Measurements from ENCODE around the gene KRT77. TPM values are rescaled to one million over a fixed set of nuclear protein-coding genes. Genes with fewer than 3 reads are reported as not detected.

KRT77 gene
- total and polyA plus RNA-seq, 8 donors = 0.03 TPM; not detected in 7

GRCh38 chr12:52681526-52682380 is 21.6 kb downstream of the KRT77 start:
- TF ChIP-seq POLR2AphosphoS5 (IDR thresholded peaks at IDR 0.05) (no peak), POLR2A (IDR thresholded peaks at IDR 0.05) (no peak), EP300 (IDR thresholded peaks at IDR 0.05) (no peak)
- TF ChIP-seq, protein P1, sequence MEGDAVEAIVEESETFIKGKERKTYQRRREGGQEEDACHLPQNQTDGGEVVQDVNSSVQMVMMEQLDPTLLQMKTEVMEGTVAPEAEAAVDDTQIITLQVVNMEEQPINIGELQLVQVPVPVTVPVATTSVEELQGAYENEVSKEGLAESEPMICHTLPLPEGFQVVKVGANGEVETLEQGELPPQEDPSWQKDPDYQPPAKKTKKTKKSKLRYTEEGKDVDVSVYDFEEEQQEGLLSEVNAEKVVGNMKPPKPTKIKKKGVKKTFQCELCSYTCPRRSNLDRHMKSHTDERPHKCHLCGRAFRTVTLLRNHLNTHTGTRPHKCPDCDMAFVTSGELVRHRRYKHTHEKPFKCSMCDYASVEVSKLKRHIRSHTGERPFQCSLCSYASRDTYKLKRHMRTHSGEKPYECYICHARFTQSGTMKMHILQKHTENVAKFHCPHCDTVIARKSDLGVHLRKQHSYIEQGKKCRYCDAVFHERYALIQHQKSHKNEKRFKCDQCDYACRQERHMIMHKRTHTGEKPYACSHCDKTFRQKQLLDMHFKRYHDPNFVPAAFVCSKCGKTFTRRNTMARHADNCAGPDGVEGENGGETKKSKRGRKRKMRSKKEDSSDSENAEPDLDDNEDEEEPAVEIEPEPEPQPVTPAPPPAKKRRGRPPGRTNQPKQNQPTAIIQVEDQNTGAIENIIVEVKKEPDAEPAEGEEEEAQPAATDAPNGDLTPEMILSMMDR (IDR thresholded peaks at IDR 0.05) = no peak
- Histone ChIP-seq H3K36me3 (no peaks in the 10 kb centered on the region), H3K27ac (no peak overlapping the region), H3K4me1 (no peaks in the 10 kb centered on the region), H3K27me3 (peaks cover 0 to 41% (median 14%) of the 10 kb centered on the region in 3 donors), H3K9me3 (no peaks in the 10 kb centered on the region), H3K4me3 (no peak overlapping the region)
- whole genome bisulfite sequencing, 5 donors = 69 to 81% (median 75%) methylated on average over 12 of the region's 12 CpGs
- intact Hi-C loops (cut with DNase I; ENCODE audit: low total_unique reads) = no loop called here
- no peak for DNase-seq

GRCh38 chr12:52680363-52680762 is 23.0 kb downstream of the KRT77 start, which contains the start of gene KRT1:
Gene KRT1 (minus strand): TSS chr12:52680407. CDS start chr12:52680348, 59 bp downstream.
- Histone ChIP-seq H3K36me3 (no peaks in the 10 kb centered on the region), H3K4me3 (no peak within 1 kb of the TSS), H3K9me3 (no peaks in the 10 kb centered on the region), H3K27me3 (peaks cover 0 to 30% (median under 1%) of the 10 kb centered on the region in 3 donors), H3K27ac (no peak within 1 kb of the TSS), H3K4me1 (no peaks in the 10 kb centered on the region)
- TF ChIP-seq POLR2A (IDR thresholded peaks at IDR 0.05) (no peak), POLR2AphosphoS5 (IDR thresholded peaks at IDR 0.05) (no peak), EP300 (IDR thresholded peaks at IDR 0.05) (no peak)
- TF ChIP-seq, protein P1 (IDR thresholded peaks at IDR 0.05) = no peak
- intact Hi-C loops (cut with DNase I; ENCODE audit: low total_unique reads) = no loop called here
- no peak for DNase-seq
- 87 to 98% (median 95%) methylated on average over 3 of the region's 3 CpGs for WGBS, 5 donors

GRCh38 chr12:52679875-52680274 is 23.4 kb downstream of the KRT77 start:
- H3K27me3 ChIP-seq = peaks cover 0 to 30% (median 0%) of the 10 kb centered on the region in 3 donors
- intact Hi-C loops (cut with DNase I; ENCODE audit: low total_unique reads) = no loop called here
- WGBS, 5 donors = 68 to 93% (median 78%) methylated on average over 5 of the region's 5 CpGs
- no peak for DNase-seq
- no peaks in the 10 kb centered on the region for H3K36me3 ChIP-seq
- no peaks in the 10 kb centered on the region for H3K9me3 ChIP-seq
- H3K27ac ChIP-seq = no peak overlapping the region
- no peaks in the 10 kb centered on the region for H3K4me1 ChIP-seq
- H3K4me3 ChIP-seq = no peak overlapping the region
- TF ChIP-seq POLR2AphosphoS5 (IDR thresholded peaks at IDR 0.05) (no peak), EP300 (IDR thresholded peaks at IDR 0.05) (no peak), POLR2A (IDR thresholded peaks at IDR 0.05) (no peak)
- TF ChIP-seq, protein P1 (IDR thresholded peaks at IDR 0.05) = no peak

GRCh38 chr12:52677671-52678070 is 25.7 kb downstream of the KRT77 start:
- no peaks in the 10 kb centered on the region for H3K4me1 ChIP-seq
- no peak overlapping the region for H3K4me3 ChIP-seq
- no peak for DNase-seq
- H3K27me3 ChIP-seq = peaks cover 0 to 27% (median 0%) of the 10 kb centered on the region in 3 donors
- H3K36me3 ChIP-seq = no peaks in the 10 kb centered on the region
- TF ChIP-seq, protein P1 (IDR thresholded peaks at IDR 0.05) = no peak
- TF ChIP-seq POLR2AphosphoS5 (IDR thresholded peaks at IDR 0.05) = no peak
- no peak for TF ChIP-seq EP300 (IDR thresholded peaks at IDR 0.05)
- no peak for TF ChIP-seq POLR2A (IDR thresholded peaks at IDR 0.05)
- no peaks in the 10 kb centered on the region for H3K9me3 ChIP-seq
- intact Hi-C loops (cut with DNase I; ENCODE audit: low total_unique reads) = no loop called here
- no peak overlapping the region for H3K27ac ChIP-seq
- 81 to 100% (median 90%) methylated on average over 1 of the region's 1 CpG for WGBS, 5 donors

Measured in stomach (tissue), 9 donors.